ENCODE results near the gene MRPL47. TPM values are rescaled to one million over a fixed set of nuclear protein-coding genes. Genes with fewer than 3 reads are reported as not detected.

The MRPL47 gene
- total RNA-seq, 1 experiment from 2014 or later = 75.5 TPM

DNA sequence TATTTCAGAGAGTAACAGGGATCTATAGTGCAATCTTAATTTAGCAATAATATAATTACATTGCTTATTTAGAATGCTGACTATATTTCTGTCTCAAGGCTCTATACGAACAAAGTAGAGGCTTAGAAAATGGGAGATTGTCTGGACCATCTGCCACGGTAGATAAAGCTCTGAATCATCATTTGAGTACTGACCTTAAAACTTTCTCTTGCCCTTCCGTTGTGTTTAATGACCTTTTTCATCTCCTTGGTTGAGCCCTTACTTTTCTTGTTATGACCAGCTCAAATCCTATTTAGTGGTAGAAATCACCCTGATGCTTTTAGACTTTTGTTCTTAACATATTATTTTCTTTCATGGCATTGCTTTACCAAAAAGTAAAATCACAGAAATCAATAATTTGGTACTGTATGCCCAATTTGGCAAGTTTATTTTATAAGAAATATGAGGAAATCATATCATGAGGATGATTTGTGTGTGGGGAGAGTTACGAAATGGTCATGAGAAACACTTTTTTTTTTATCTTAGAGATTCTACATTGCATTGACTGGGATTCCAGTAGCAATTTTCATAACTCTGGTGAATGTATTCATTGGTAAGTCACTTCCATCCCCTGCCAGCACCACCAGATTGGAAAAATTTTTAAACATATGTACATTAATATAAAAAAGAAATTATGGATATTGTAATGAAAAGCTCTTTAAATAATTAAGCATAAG is 11.2 kb upstream of the MRPL47 start:
- Histone ChIP-seq H2BK5ac (ENCODE audit: insufficient read length, low read length) (no peak overlapping the region), H3K56ac (ENCODE audit: insufficient read length, low read depth, low read length) (no peak overlapping the region), H3T11ph (ENCODE audit: low read length) (no peak overlapping the region), H2BK15ac (ENCODE audit: low read depth, low read length) (no peak overlapping the region), H3K14ac (ENCODE audit: insufficient read depth, low read length) (no peak overlapping the region), H3K4ac (ENCODE audit: low read depth, low read length) (no peak overlapping the region), H4K5ac (ENCODE audit: insufficient read length, low read depth, low read length) (no peak overlapping the region), H3K9me3 (ENCODE audit: control insufficient read depth, low read depth, low read length) (no peaks in the 10 kb centered on the region), H2BK12ac (ENCODE audit: insufficient read length, low read depth, low read length) (no peak overlapping the region), H3K79me1 (ENCODE audit: insufficient read depth, low read depth, low read length, poor library complexity, severe bottlenecking) (no peaks in the 10 kb centered on the region), H4K8ac (replicated peaks; ENCODE audit: insufficient read length, low read depth, low read length) (no peak overlapping the region), H3K18ac (ENCODE audit: insufficient read length, low read depth, low read length) (no peak overlapping the region), H3K9ac (ENCODE audit: extremely low read depth, insufficient read length, low read length) (no peak overlapping the region), H2BK120ac (ENCODE audit: low read depth, low read length, poor library complexity, severe bottlenecking) (no peak overlapping the region), H3K23ac (ENCODE audit: insufficient read length, low read depth, low read length) (no peak overlapping the region), H2AK5ac (ENCODE audit: insufficient read length, low read length) (no peak overlapping the region), H3K79me2 (ENCODE audit: insufficient read depth, low read length) (no peaks in the 10 kb centered on the region), H2BK20ac (ENCODE audit: low read depth, low read length, poor library complexity, severe bottlenecking) (no peak overlapping the region), H4K20me1 (ENCODE audit: control insufficient read depth, insufficient read depth, insufficient read length) (no peaks in the 10 kb centered on the region), H2AFZ (ENCODE audit: low read length) (no peak overlapping the region), H3K4me2 (ENCODE audit: insufficient read depth, insufficient read length, low read length) (no peak overlapping the region), H3K4me1 (ENCODE audit: insufficient read depth, low read length) (no peaks in the 10 kb centered on the region), H3K27ac (ENCODE audit: insufficient read length, low read depth, low read length) (no peak overlapping the region), H3K27me3 (ENCODE audit: insufficient read depth, low read length) (no peaks in the 10 kb centered on the region), H3K23me2 (ENCODE audit: insufficient read length, low read depth, low read length, poor library complexity, severe bottlenecking) (no peaks in the 10 kb centered on the region), H4K91ac (ENCODE audit: insufficient read length, low read depth, low read length) (no peak overlapping the region)
- Mint-ChIP-seq H3K27ac (no peak overlapping the region), H3K4me1 (peaks cover 0 to 4% of the 10 kb centered on the region in 2 experiments; a peak in 1 of 4 replicates), H3K27me3 (ENCODE audit: low read depth) (no peaks in the 10 kb centered on the region), H3K9me3 (no peaks in the 10 kb centered on the region; a peak in 1 of 5 replicates), H3K4me3 (no peak overlapping the region), H3K36me3 (ENCODE audit: insufficient read depth in 1 of 3, low read depth in 3 of 3) (peaks cover 21 to 32% (median 28%) of the 10 kb centered on the region in 3 experiments)
- no peak for DNase-seq
- TF ChIP-seq CTCF (conservative IDR thresholded peaks at IDR 0.05) = no peak
- 100% methylated on average over 1 of the region's 4 CpGs for WGBS (ENCODE audit: extremely low coverage, insufficient read length, low lambda C conversion rate)
